A549 (cell line): Measurements from ENCODE around the gene F2. TPM values are rescaled to one million over a fixed set of nuclear protein-coding genes. Genes with fewer than 3 reads are reported as not detected.

Experiments used
- ATAC-seq, 2 experiments: fragments of 200-7000 bp in 1 of 2; fragments of >200 bp in 1 of 2; cut with Nextera tagmentation in 1 of 2; cut with Tn5 transposase in 1 of 2; 3 replicates each; pipeline versions ENCODE4 v1.8.0 to v1.9.1; 2018 to 2020; ENCODE audit warnings: mild to moderate bottlenecking in 1 of 2, moderate library complexity in 1 of 2
- CTCF ChIA-PET: fragments of 300-600 bp; sonication (Branson Sonifier 250); formaldehyde crosslinking; extraction: SDS; loops from one replicate; lab custom pipeline; 2021; ENCODE audit warnings: antibody characterized with exemption, inconsistent platforms; lab: Yijun Ruan, JAX
- POLR2A ChIA-PET: fragments of 350-600 bp; formaldehyde crosslinking; extraction: SDS; loops from one replicate; lab custom pipeline; 2021; ENCODE audit warnings: antibody characterized with exemption, inconsistent platforms; lab: Yijun Ruan, JAX
- DNase-seq, 2 experiments: peaks; one replicate each; pipeline versions ENCODE4 v3.0.0 to v3.0.0-alpha.2; 2011 to 2016; ENCODE audit warnings: low read depth in 1 of 2, low spot score in 1 of 2
- FAIRE-seq: peaks from 2 replicates; lab custom pipeline; 2011; peaks lifted over from hg19 to GRCh38; lab: Jason Lieb, UNC
- H3K27ac ChIP-seq, 2 experiments: fragments of >200 bp; sonication (Bioruptor Twin); formaldehyde crosslinking; 3 replicates each; pipeline ENCODE4 v1.5.1; 2016 to 2017
- H3K4me1 ChIP-seq: fragments of >200 bp; sonication (Bioruptor Twin); formaldehyde crosslinking; 3 replicates; pipeline ENCODE4 v1.6.1; 2016
- H3K4me2 ChIP-seq: fragments of >200 bp; sonication (Bioruptor Twin); formaldehyde crosslinking; 3 replicates; pipeline ENCODE4 v1.6.1; 2016
- H3K4me3 ChIP-seq: fragments of >200 bp; sonication (Bioruptor Twin); formaldehyde crosslinking; 3 replicates; pipeline ENCODE4 v1.5.1; 2016
- H3K9me3 ChIP-seq: fragments of >200 bp; sonication (Bioruptor Twin); formaldehyde crosslinking; 3 replicates; pipeline ENCODE4 v1.6.1; 2016
- ATOH8 ChIP-seq: fragments of 250-450 bp; sonication (Bioruptor Pico); IDR thresholded peaks from 2 replicates; pipeline ENCODE4 v1.5.0; 2020; ENCODE audit warnings: low read depth, mild to moderate bottlenecking, moderate library complexity
- BHLHE40 ChIP-seq: IDR thresholded peaks from 2 replicates; pipeline ENCODE4 v1.6.1; 2012; ENCODE audit warnings: low read depth, low read length, inconsistent platforms
- CBX2 ChIP-seq: fragments of 200-600 bp; sonication (generic); IDR thresholded peaks from 2 replicates; pipeline ENCODE4 v1.6.1; 2016; ENCODE audit warnings: low read depth, mild to moderate bottlenecking, borderline replicate concordance
- CBX8 ChIP-seq: fragments of 200-600 bp; sonication (generic); IDR thresholded peaks from 2 replicates; pipeline ENCODE4 v1.6.1; 2016
- CHD4 ChIP-seq: fragments of 200-600 bp; sonication (generic); IDR thresholded peaks from 2 replicates; pipeline ENCODE4 v1.6.1; 2016; ENCODE audit warnings: antibody characterized with exemption, mild to moderate bottlenecking, borderline replicate concordance
- EHMT2 ChIP-seq: fragments of 200-600 bp; sonication (generic); IDR thresholded peaks from 2 replicates; pipeline ENCODE4 v1.6.1; 2016; ENCODE audit warnings: antibody characterized with exemption, low read depth, mild to moderate bottlenecking, moderate library complexity
- ELK1 ChIP-seq: fragments of 150-350 bp; IDR thresholded peaks from 2 replicates; pipeline ENCODE4 v1.6.1; 2014; ENCODE audit warnings: low read depth, mild to moderate bottlenecking, low read length
- ESRRA ChIP-seq: fragments of 150-350 bp; IDR thresholded peaks from 2 replicates; pipeline ENCODE4 v1.6.1; 2014; ENCODE audit warnings: mild to moderate bottlenecking, low read length, borderline replicate concordance
- FOSL2 ChIP-seq, 2 experiments: fragments of 450-650 bp in 1 of 2; fragments of >200 bp in 1 of 2; sonication (Bioruptor Twin) in 1 of 2; formaldehyde crosslinking; IDR thresholded peaks; 2 replicates each; pipeline versions ENCODE4 v1.5.0 to v1.6.1; 2016 to 2020; ENCODE audit warnings: mild to moderate bottlenecking in 1 of 2, moderate library complexity in 1 of 2
- FOXS1 ChIP-seq: fragments of 250-450 bp; sonication (Bioruptor Pico); IDR thresholded peaks from 2 replicates; pipeline ENCODE4 v1.5.0; 2020; ENCODE audit warnings: mild to moderate bottlenecking, moderate library complexity
- HES2 ChIP-seq: fragments of >200 bp; sonication (Bioruptor Twin); formaldehyde crosslinking; IDR thresholded peaks from 2 replicates; pipeline ENCODE4 v1.6.1; 2016
- HOXB13 ChIP-seq: fragments of 250-450 bp; sonication (Bioruptor Pico); IDR thresholded peaks from 2 replicates; pipeline ENCODE4 v1.5.0; 2020; ENCODE audit warnings: low read depth, mild to moderate bottlenecking, moderate library complexity
- HOXB5 ChIP-seq: fragments of 250-450 bp; sonication (Bioruptor Pico); IDR thresholded peaks from 2 replicates; pipeline ENCODE4 v1.5.0; 2020; ENCODE audit warnings: mild to moderate bottlenecking, moderate library complexity
- JUN ChIP-seq, 2 experiments: fragments of >200 bp; sonication (Bioruptor Twin); formaldehyde crosslinking; IDR thresholded peaks; 2 replicates in 1 of 2; 3 replicates in 1 of 2; pipeline ENCODE4 v1.6.1; 2016 to 2017
- KDM1A ChIP-seq: fragments of 200-600 bp; sonication (generic); IDR thresholded peaks from 2 replicates; pipeline ENCODE4 v1.6.1; 2016; ENCODE audit warnings: low read depth, mild to moderate bottlenecking
- KDM5A ChIP-seq: fragments of 200-600 bp; sonication (generic); IDR thresholded peaks from 2 replicates; pipeline ENCODE4 v1.6.1; 2016; ENCODE audit warnings: antibody characterized with exemption, mild to moderate bottlenecking
- MAFK ChIP-seq: fragments of 450-650 bp; IDR thresholded peaks from 2 replicates; pipeline ENCODE4 v1.6.1; 2014; ENCODE audit not compliant: partially characterized antibody
- MAX ChIP-seq: IDR thresholded peaks from 2 replicates; pipeline ENCODE4 v1.6.1; 2012
- MAZ ChIP-seq: fragments of 150-350 bp; IDR thresholded peaks from 2 replicates; pipeline ENCODE4 v1.6.1; 2014; ENCODE audit warnings: antibody characterized with exemption, low read depth, low read length, borderline replicate concordance
- MYC ChIP-seq: IDR thresholded peaks from 2 replicates; pipeline ENCODE4 v1.6.1; 2012; ENCODE audit warnings: mild to moderate bottlenecking, inconsistent platforms, low read length, improper control_type of control experiment, borderline replicate concordance
- NFE2L2 ChIP-seq: fragments of 150-350 bp; conservative IDR thresholded peaks from 2 replicates; pipeline ENCODE4 v1.6.1; 2014; ENCODE audit warnings: low read length
- NPAS2 ChIP-seq: fragments of 250-450 bp; sonication (Bioruptor Pico); IDR thresholded peaks from 2 replicates; pipeline ENCODE4 v1.8.0; 2022; ENCODE audit warnings: mild to moderate bottlenecking, moderate library complexity, borderline replicate concordance
- POLR2A ChIP-seq: IDR thresholded peaks from 2 replicates; pipeline ENCODE4 v1.6.1; 2012; ENCODE audit warnings: mild to moderate bottlenecking, low read length
- POLR2AphosphoS2 ChIP-seq: conservative IDR thresholded peaks from 2 replicates; pipeline ENCODE4 v1.6.1; 2012; ENCODE audit warnings: low read length, improper control_type of control experiment, inconsistent platforms
- RARB ChIP-seq: fragments of 250-450 bp; sonication (Bioruptor Pico); IDR thresholded peaks from 2 replicates; pipeline ENCODE4 v1.8.0; 2021; ENCODE audit warnings: mild to moderate bottlenecking, moderate library complexity
- REST ChIP-seq: fragments of 200-600 bp; sonication (generic); IDR thresholded peaks from 2 replicates; pipeline ENCODE4 v1.6.1; 2016; ENCODE audit warnings: antibody characterized with exemption, mild to moderate bottlenecking, moderate library complexity
- RNF2 ChIP-seq: fragments of 200-600 bp; sonication (generic); IDR thresholded peaks from 2 replicates; pipeline ENCODE4 v1.6.1; 2016; ENCODE audit warnings: low read depth, mild to moderate bottlenecking, antibody characterized with exemption, moderate library complexity, borderline replicate concordance
- SREBF2 ChIP-seq: fragments of 450-650 bp; IDR thresholded peaks from 2 replicates; pipeline ENCODE4 v1.6.1; 2014; ENCODE audit warnings: mild to moderate bottlenecking, moderate library complexity
- TP53 ChIP-seq: fragments of 250-450 bp; sonication (Bioruptor Pico); IDR thresholded peaks from 2 replicates; pipeline ENCODE4 v1.5.0; 2021; ENCODE audit warnings: mild to moderate bottlenecking, moderate library complexity
- USF2 ChIP-seq: fragments of 450-650 bp; IDR thresholded peaks from 2 replicates; pipeline ENCODE4 v1.6.1; 2014; ENCODE audit warnings: antibody characterized with exemption
- ZFP36 ChIP-seq: fragments of 450-650 bp; IDR thresholded peaks from 2 replicates; pipeline ENCODE4 v1.6.1; 2014; ENCODE audit warnings: borderline replicate concordance; ENCODE audit not compliant: partially characterized antibody
- WGBS: methylation state at CpG from one replicate; pipeline ENCODE4 v1.1.6; 2017; ENCODE audit errors: missing lambda C conversion rate; 5-methylcytosine and 5-hydroxymethylcytosine counted together
- polyA plus RNA-seq, 4 experiments: library from polyadenylated mRNA; depleted of rRNA in 3 of 4; stranded (reverse); fragments of >200 nt; fragmentation: RNase III in 1 of 4; extraction: RNeasy Plus Mini Kit Qiagen cat#74134 plus additional on column Dnase treatment in 1 of 4; gene quantifications; 2 replicates in 3 of 4; 3 replicates in 1 of 4; pipeline ENCODE4 v1.2.3, GENCODE V29; 2011 to 2017

Gene F2
- polyA plus RNA-seq, 2 of the 4 experiments (the other 2 are of a cell fraction) = 2.5 to 3.8 TPM

- ATAC-seq = no peak
- WGBS = 85% methylated on average over 15 of the region's 15 CpGs
- no peak overlapping the region for H3K27ac ChIP-seq
- no peak overlapping the region for H3K4me2 ChIP-seq
- POLR2A ChIA-PET = no interaction called here
- TF ChIP-seq NFE2L2 = no peak
- TF ChIP-seq MAFK = no peak
- TF ChIP-seq BHLHE40 = no peak
- no peak for TF ChIP-seq KDM1A
- TF ChIP-seq FOSL2 (IDR thresholded peaks at IDR 0.05) = no peak
- TF ChIP-seq FOSL2 (CRISPR knock-in tag; IDR thresholded peaks at IDR 0.05) = no peak
- no peak for TF ChIP-seq MYC
- TF ChIP-seq KDM5A = no peak
- no peak for TF ChIP-seq JUN (IDR thresholded peaks at IDR 0.05)
- TF ChIP-seq USF2 = no peak
- TF ChIP-seq SREBF2 = no peak
- TF ChIP-seq NPAS2 = no peak
- TF ChIP-seq ESRRA = no peak
- no peak for TF ChIP-seq ZFP36
- TF ChIP-seq MAX = no peak
- no peak for TF ChIP-seq RNF2
- no peak for TF ChIP-seq CBX2
- TF ChIP-seq HES2 = no peak
- TF ChIP-seq CHD4 = no peak
- TF ChIP-seq EHMT2 = no peak
- no peak overlapping the region for H3K4me3 ChIP-seq
- CTCF ChIA-PET = interaction anchor here (0.7 kb wide), 1 partner anchor 23 kb away, joined by 3 read pairs; no protein-coding TSS in a partner anchor
- H3K9me3 ChIP-seq = no peaks in the 10 kb centered on the region
- no peak for FAIRE-seq
- H3K4me1 ChIP-seq = peaks cover 15% of the 10 kb centered on the region
- DNase-seq = no peak
Measured at GRCh38 chr11:46676436-46677158, 42.4 kb upstream of the F2 start.

GRCh38 chr11:46677169-46677568 lies 41.8 kb upstream of the F2 start:
- H3K4me2 ChIP-seq = no peak overlapping the region
- ATAC-seq (no peak; a peak in 1 of 6 replicates), DNase-seq (no peak), FAIRE-seq (no peak)
- CTCF ChIA-PET = interaction anchor here (0.7 to 1.6 kb wide), 2 partner anchors 11 to 437 kb away, joined by 3 to 6 read pairs; no protein-coding TSS in a partner anchor
- POLR2A ChIA-PET = no interaction called here
- H3K4me1 ChIP-seq = peaks cover 15% of the 10 kb centered on the region
- H3K4me3 ChIP-seq = no peak overlapping the region
- no peaks in the 10 kb centered on the region for H3K9me3 ChIP-seq
- TF ChIP-seq HOXB5 = no peak
- no peak for TF ChIP-seq CBX8
- TF ChIP-seq FOSL2 (IDR thresholded peaks at IDR 0.05) = no peak
- no peak for TF ChIP-seq FOSL2 (CRISPR knock-in tag; IDR thresholded peaks at IDR 0.05)
- TF ChIP-seq HOXB13 = no peak
- no peak for TF ChIP-seq FOXS1
- no peak for TF ChIP-seq REST
- TF ChIP-seq ATOH8 = no peak
- TF ChIP-seq MAZ = no peak
- no peak for TF ChIP-seq TP53 (CRISPR knock-in tag)
- TF ChIP-seq RARB (CRISPR knock-in tag) = no peak
- no peak for TF ChIP-seq RNF2
- no peak for TF ChIP-seq POLR2AphosphoS2
- no peak for TF ChIP-seq ELK1
- TF ChIP-seq POLR2A = no peak
- WGBS = 91% methylated on average over 8 of the region's 8 CpGs
- H3K27ac ChIP-seq = no peak overlapping the region
